MCF 10A (cell line): ENCODE data around the gene EEF1AKMT4. TPM values are rescaled to one million over a fixed set of nuclear protein-coding genes. Genes with fewer than 3 reads are reported as not detected.

Source experiments
- BruUV-seq: library from RNA; stranded (reverse); fragments of 400-500 nt; replicated peaks from 2 replicates; lab custom pipeline; 2021; lab: Mats Ljungman, UMichigan
- CTCF ChIA-PET: fragments of 300-600 bp; sonication (Branson Sonifier 250); formaldehyde crosslinking; extraction: SDS; loops from one replicate; lab custom pipeline; 2021; ENCODE audit warnings: antibody characterized with exemption, inconsistent platforms; lab: Yijun Ruan, JAX
- POLR2A ChIA-PET: fragments of 300-600, 350-650 bp; sonication (Branson Sonifier 250); formaldehyde crosslinking; extraction: SDS; loops from one replicate; lab custom pipeline; 2020; ENCODE audit warnings: antibody characterized with exemption, inconsistent platforms; lab: Yijun Ruan, JAX
- DNase-seq: peaks from one replicate; pipeline ENCODE4 v3.0.0-alpha.2; 2018; ENCODE audit not compliant: unreplicated experiment
- H3K27ac Mint-ChIP-seq: one replicate; pipeline ENCODE4 v1.8.0; 2022; ENCODE audit warnings: mild to moderate bottlenecking, low read depth, mixed read lengths; ENCODE audit not compliant: unreplicated experiment
- H3K27me3 Mint-ChIP-seq: one replicate; pipeline ENCODE4 v1.8.0; 2022; ENCODE audit warnings: mixed read lengths; ENCODE audit not compliant: insufficient read depth, unreplicated experiment
- H3K36me3 Mint-ChIP-seq: one replicate; pipeline ENCODE4 v1.8.0; 2022; ENCODE audit warnings: mild to moderate bottlenecking, moderate library complexity, mixed read lengths; ENCODE audit not compliant: insufficient read depth, unreplicated experiment
- H3K4me1 Mint-ChIP-seq: one replicate; pipeline ENCODE4 v1.8.0; 2022; ENCODE audit warnings: mixed read lengths; ENCODE audit not compliant: insufficient read depth, unreplicated experiment
- H3K4me3 Mint-ChIP-seq: one replicate; pipeline ENCODE4 v1.8.0; 2022; ENCODE audit warnings: mild to moderate bottlenecking, moderate library complexity, mixed read lengths; ENCODE audit not compliant: unreplicated experiment
- H3K9me3 Mint-ChIP-seq: one replicate; pipeline ENCODE4 v1.8.0; 2022; ENCODE audit warnings: mixed read lengths; ENCODE audit not compliant: unreplicated experiment
- CTCF ChIP-seq: fragments of 200-600 bp; IDR thresholded peaks from one replicate; pipeline ENCODE4 v1.8.0; 2022; ENCODE audit warnings: antibody characterized with exemption, mild to moderate bottlenecking; ENCODE audit not compliant: unreplicated experiment
- intact Hi-C: fragments of 100-400 bp; cut with micrococcal nuclease; formaldehyde crosslinking; loops from 2 replicates; pipeline ENCODE4 v1.14.1; 2022
- total RNA-seq: library from RNA; stranded (reverse); gene quantifications from 2 replicates; pipeline ENCODE4 v1.2.3, GENCODE V29; 2022

EEF1AKMT4 gene
- total RNA-seq, 1 experiment from 2014 or later: 10.1 TPM

- TF ChIP-seq CTCF: no peak
- Mint-ChIP-seq H3K27me3 (no peaks in the 10 kb centered on the region), H3K9me3 (no peaks in the 10 kb centered on the region), H3K4me1 (peaks cover 20% of the 10 kb centered on the region), H3K27ac (no peak overlapping the region), H3K4me3 (no peak overlapping the region), H3K36me3 (peaks cover 10% of the 10 kb centered on the region)
- POLR2A ChIA-PET: interaction anchor here (0.6 kb wide), 2 partner anchors 558 to 835 kb away, joined by 3 to 4 read pairs; no protein-coding TSS in a partner anchor
- CTCF ChIA-PET: no interaction called here
- DNase-seq: no peak
- intact Hi-C loops: no loop called here
- BruUV-seq: no TSS peak
Observed at GRCh38 chr3:184257083-184257915, 7.8 kb downstream of the EEF1AKMT4 start.

DNA sequence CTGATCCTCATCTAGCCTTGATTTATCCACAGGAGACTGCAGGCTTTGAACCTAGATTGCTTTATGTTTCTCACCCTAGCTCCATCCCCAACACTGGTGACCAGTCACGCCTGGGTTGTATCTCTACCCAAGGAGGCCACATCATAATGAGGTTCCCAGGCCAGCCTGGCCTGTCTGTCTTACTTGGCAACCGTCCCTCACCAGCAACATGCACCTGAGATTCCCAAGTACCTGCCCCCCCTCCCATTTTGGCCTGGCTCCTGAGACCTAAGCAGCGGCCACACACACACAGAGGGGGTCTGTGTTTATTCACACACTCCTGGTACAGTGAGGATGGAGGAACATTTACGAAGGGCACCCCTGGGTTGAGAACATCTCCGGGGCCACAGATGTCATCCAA lies 9.5 kb downstream of the EEF1AKMT4 start:
- Mint-ChIP-seq H3K4me1 (peaks cover 21% of the 10 kb centered on the region), H3K27ac (peak overlapping the region; percentile 65), H3K4me3 (peak overlapping the region; percentile 65), H3K27me3 (no peaks in the 10 kb centered on the region), H3K36me3 (peaks cover under 1% of the 10 kb centered on the region), H3K9me3 (no peaks in the 10 kb centered on the region)
- TSS peak; percentile 19 for BruUV-seq
- DNase-seq: no peak
- intact Hi-C loops: no loop called here
- ChIA-PET CTCF (no interaction called here), POLR2A (no interaction called here)
- TF ChIP-seq CTCF: no peak

GRCh38 chr3:184259396-184259877 lies 10.0 kb downstream of the EEF1AKMT4 start:
- Mint-ChIP-seq H3K4me1 (peaks cover 21% of the 10 kb centered on the region), H3K4me3 (peak overlapping the region; percentile 65), H3K36me3 (no peaks in the 10 kb centered on the region), H3K27ac (peak overlapping the region; percentile 65), H3K27me3 (no peaks in the 10 kb centered on the region), H3K9me3 (no peaks in the 10 kb centered on the region)
- intact Hi-C loops: no loop called here
- BruUV-seq: no TSS peak
- TF ChIP-seq CTCF: no peak
- ChIA-PET CTCF (interaction anchor here (0.9 kb wide), 1 partner anchor 10 kb away, joined by 3 read pairs; the partner anchor contains the start of gene EEF1AKMT4), POLR2A (interaction anchor here (0.6 to 2.9 kb wide), 2 partner anchors 10 to 13 kb away, joined by 3 to 11 read pairs; partner anchors contain the start of gene EEF1AKMT4)
- DNase-seq: no peak
